Stomach smooth muscle (tissue), 2 donors: Measurements from ENCODE around the gene SEPHS1.

Experiments used
- H3K27ac ChIP-seq: one replicate; pipeline ENCODE4 v1.7.0; 2013; ENCODE audit warnings: mild to moderate bottlenecking, low read length, inconsistent platforms
- H3K27me3 ChIP-seq, 2 donors: one replicate each; pipeline ENCODE4 v1.7.0; 2013; ENCODE audit warnings: low read length in 2 of 2; ENCODE audit not compliant: insufficient read depth in 2 of 2, control insufficient read depth in 1 of 2
- H3K36me3 ChIP-seq, 2 donors: one replicate each; pipeline ENCODE4 v1.7.0; 2013; ENCODE audit warnings: low read length in 2 of 2; ENCODE audit not compliant: control insufficient read depth in 2 of 2, insufficient read depth in 2 of 2
- H3K4me1 ChIP-seq: one replicate; pipeline ENCODE4 v1.7.0; 2013; ENCODE audit warnings: low read length; ENCODE audit not compliant: control insufficient read depth, insufficient read depth
- H3K4me3 ChIP-seq, 2 donors: one replicate each; pipeline ENCODE4 v1.7.0; 2013; ENCODE audit warnings: low read length in 2 of 2
- H3K9ac ChIP-seq, 2 donors: one replicate each; pipeline ENCODE4 v1.7.0; 2013; ENCODE audit warnings: low read length in 2 of 2, mild to moderate bottlenecking in 1 of 2
- H3K9me3 ChIP-seq, 2 donors: one replicate each; pipeline ENCODE4 v1.7.0; 2013; ENCODE audit warnings: low read length in 2 of 2; ENCODE audit not compliant: control insufficient read depth in 2 of 2
- donor health status: healthy.
- donor health status: Pancreatic carcinoma.

Gene SEPHS1, protein sequence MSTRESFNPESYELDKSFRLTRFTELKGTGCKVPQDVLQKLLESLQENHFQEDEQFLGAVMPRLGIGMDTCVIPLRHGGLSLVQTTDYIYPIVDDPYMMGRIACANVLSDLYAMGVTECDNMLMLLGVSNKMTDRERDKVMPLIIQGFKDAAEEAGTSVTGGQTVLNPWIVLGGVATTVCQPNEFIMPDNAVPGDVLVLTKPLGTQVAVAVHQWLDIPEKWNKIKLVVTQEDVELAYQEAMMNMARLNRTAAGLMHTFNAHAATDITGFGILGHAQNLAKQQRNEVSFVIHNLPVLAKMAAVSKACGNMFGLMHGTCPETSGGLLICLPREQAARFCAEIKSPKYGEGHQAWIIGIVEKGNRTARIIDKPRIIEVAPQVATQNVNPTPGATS

DNA sequence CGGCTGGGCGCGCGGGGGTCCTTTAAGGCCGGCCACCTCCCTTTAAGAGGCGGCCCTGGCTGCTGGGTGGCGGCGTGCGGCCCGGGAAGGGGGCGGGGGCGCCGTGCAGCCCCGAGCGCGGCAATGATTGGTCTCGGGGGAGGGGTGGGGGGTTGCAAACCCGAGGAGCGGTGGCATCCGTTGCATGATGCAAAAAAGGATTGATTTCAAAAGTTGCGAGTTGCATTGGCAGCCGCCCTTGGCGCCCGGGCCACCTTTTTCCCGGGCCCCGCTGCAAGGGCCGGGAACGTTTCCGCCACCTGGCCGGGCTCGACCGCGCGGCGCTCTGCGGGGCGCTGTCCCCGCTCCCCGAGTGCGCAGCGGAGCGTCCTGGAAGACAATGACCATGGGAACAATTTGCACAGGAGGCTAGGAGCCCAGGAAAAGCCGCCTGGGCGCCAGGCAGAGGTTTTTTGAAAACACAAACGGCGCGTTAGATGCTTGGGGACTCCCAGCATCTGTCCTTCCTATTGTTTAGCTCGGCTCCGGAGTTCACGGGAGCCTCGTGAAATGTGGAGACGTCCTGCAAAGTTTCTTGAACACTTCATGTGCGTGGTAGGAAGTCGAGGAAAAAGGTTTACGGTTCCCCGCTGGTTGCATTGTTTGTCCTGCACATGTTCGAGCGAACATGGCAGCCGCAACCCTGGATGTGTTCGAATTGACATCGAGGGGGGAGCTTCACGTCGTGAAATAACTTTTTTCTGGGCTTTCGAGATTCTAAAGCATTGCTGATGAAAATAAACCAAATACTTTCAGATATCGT is at the start of gene SEPHS1:
Gene SEPHS1, minus strand, starts transcription at position 78 of the 802 bp plus-strand sequence. CDS start 3,343 bp downstream, outside the sequence.
- Histone ChIP-seq H3K27ac (peak within 1 kb of the TSS; percentile 90), H3K36me3 (peaks cover 0 to 3% of the 10 kb centered on the region in 2 donors), H3K9me3 (no peaks in the 10 kb centered on the region), H3K4me1 (peaks cover 24% of the 10 kb centered on the region), H3K27me3 (peaks cover 0 to 2% of the 10 kb centered on the region in 2 donors), H3K9ac (peak within 1 kb of the TSS; percentile 80 to 92), H3K4me3 (peak within 1 kb of the TSS; percentile 82 to 93)

DNA sequence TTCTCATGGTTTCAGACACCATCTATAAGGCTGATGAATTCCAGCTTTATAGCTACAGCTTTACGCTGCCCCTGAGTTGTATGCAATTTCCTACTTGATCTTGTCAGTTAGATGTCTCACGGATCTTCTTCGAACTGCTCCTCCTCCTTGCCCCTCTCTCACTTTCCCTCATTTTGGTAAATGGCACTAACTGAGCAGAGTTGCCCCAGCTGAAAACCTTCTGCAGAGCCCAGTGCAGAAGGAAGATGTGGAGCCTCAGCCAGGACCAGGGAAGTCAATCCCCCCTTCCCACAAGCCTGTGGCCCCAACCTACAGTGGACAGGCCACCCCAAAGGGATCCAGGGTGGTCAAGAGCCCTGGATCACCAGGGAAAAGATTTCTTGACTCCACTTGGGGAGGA is 49.0 kb upstream of the SEPHS1 start:
- no peak overlapping the region for H3K4me3 ChIP-seq
- H3K27me3 ChIP-seq, result peaks cover 0 to 4% of the 10 kb centered on the region in 2 donors
- no peak overlapping the region for H3K9ac ChIP-seq
- peaks cover 0 to 2% of the 10 kb centered on the region in 2 donors for H3K9me3 ChIP-seq
- no peak overlapping the region for H3K27ac ChIP-seq
- H3K36me3 ChIP-seq, result no peaks in the 10 kb centered on the region
- H3K4me1 ChIP-seq, result no peaks in the 10 kb centered on the region

DNA sequence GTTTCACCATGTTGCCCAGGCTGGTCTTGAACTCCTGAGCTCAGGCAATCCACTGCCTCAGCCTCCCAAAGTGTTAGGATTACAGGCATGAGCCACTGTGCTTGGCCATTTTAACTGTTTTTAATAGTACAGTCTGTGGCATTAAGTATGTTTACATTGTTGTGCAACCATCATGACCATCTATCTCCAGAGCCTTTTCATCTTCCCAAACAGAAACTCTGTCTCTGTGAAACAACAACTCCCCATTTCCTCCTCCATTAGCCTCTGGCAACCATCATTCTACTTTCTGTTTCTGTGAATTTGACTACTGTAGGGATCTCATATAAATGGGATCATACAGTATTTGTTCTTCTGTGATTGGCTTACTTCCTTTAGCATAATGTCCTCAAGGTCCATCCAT is 48.3 kb upstream of the SEPHS1 start:
- no peak overlapping the region for H3K9ac ChIP-seq
- no peaks in the 10 kb centered on the region for H3K4me1 ChIP-seq

DNA sequence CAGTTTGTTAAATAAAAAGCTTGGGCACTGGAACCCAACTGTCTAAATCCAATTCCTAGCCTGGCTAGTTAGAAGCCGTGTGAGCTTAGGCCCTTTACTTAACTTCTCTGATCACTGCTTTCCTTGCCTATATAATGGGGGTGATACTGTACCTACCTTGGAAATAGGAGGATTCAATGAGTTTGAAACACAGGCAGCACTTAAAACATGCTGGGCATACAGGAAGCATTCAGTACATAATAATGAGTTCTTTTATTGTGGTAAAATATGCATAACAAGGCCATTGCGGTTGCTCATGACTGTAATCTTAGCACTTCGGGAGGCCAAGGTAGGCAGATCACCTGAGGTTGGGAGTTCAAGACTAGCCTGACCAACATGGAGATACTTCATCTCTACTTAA is 47.4 kb upstream of the SEPHS1 start:
- no peak overlapping the region for H3K9ac ChIP-seq
- peaks cover 0 to 2% of the 10 kb centered on the region in 2 donors for H3K9me3 ChIP-seq
- H3K4me1 ChIP-seq, result no peaks in the 10 kb centered on the region

More for the DNA sequence above, 48.3 kb upstream of the SEPHS1 start:
- H3K36me3 ChIP-seq, result no peaks in the 10 kb centered on the region
- peaks cover 0 to 2% of the 10 kb centered on the region in 2 donors for H3K9me3 ChIP-seq
- no peak overlapping the region for H3K4me3 ChIP-seq
- H3K27ac ChIP-seq, result no peak overlapping the region
- peaks cover 0 to 4% of the 10 kb centered on the region in 2 donors for H3K27me3 ChIP-seq

DNA sequence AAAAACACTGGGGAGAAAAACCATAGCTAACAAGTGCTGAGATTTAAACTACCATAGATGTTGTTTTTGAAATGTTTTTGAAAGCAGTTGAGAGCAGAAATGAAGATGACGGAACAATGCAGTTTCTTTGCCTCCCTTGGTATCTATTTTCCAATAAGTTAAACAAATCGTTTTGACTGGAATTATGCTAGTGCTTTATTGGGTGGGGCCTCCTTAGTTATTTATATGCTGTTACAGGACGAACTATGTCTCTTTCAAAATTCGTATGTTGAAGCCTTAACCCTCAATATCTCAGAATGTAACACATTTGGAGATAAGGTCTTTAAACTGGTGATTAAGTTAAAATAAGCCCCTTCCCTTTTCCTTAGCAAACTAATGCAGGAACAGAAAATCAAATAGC is 45.5 kb upstream of the SEPHS1 start:
- Histone ChIP-seq H3K9me3 (no peaks in the 10 kb centered on the region), H3K27ac (no peak overlapping the region), H3K4me3 (no peak overlapping the region), H3K4me1 (no peaks in the 10 kb centered on the region), H3K9ac (no peak overlapping the region), H3K36me3 (no peaks in the 10 kb centered on the region), H3K27me3 (peaks cover 0 to 2% of the 10 kb centered on the region in 2 donors)

More for the DNA sequence above, 47.4 kb upstream of the SEPHS1 start:
- no peak overlapping the region for H3K27ac ChIP-seq
- H3K4me3 ChIP-seq, result no peak overlapping the region
- H3K27me3 ChIP-seq, result peaks cover 0 to 2% of the 10 kb centered on the region in 2 donors
- H3K36me3 ChIP-seq, result no peaks in the 10 kb centered on the region

DNA sequence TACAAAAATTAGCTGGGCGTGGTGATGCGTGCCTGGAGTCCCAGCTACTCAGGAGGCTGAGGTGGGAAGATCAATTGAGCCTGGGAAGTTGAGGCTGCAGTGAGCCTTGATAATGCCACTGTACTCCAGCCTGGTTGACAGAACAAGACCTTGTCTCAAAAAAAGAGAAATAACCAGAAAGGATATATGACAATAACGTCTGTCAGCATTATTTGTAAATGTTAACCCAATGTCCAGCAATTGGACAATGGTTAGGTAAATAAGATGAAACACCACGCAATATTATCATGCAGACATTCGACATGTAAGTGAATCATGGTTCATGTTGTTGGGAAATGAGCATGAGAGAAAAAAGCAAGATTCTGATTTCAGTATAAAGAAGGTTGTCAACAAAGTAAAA is 44.6 kb upstream of the SEPHS1 start:
- Histone ChIP-seq H3K27ac (no peak overlapping the region), H3K4me3 (no peak overlapping the region), H3K27me3 (peaks cover 0 to 2% of the 10 kb centered on the region in 2 donors), H3K9me3 (no peaks in the 10 kb centered on the region), H3K36me3 (no peaks in the 10 kb centered on the region), H3K4me1 (no peaks in the 10 kb centered on the region), H3K9ac (no peak overlapping the region)

DNA sequence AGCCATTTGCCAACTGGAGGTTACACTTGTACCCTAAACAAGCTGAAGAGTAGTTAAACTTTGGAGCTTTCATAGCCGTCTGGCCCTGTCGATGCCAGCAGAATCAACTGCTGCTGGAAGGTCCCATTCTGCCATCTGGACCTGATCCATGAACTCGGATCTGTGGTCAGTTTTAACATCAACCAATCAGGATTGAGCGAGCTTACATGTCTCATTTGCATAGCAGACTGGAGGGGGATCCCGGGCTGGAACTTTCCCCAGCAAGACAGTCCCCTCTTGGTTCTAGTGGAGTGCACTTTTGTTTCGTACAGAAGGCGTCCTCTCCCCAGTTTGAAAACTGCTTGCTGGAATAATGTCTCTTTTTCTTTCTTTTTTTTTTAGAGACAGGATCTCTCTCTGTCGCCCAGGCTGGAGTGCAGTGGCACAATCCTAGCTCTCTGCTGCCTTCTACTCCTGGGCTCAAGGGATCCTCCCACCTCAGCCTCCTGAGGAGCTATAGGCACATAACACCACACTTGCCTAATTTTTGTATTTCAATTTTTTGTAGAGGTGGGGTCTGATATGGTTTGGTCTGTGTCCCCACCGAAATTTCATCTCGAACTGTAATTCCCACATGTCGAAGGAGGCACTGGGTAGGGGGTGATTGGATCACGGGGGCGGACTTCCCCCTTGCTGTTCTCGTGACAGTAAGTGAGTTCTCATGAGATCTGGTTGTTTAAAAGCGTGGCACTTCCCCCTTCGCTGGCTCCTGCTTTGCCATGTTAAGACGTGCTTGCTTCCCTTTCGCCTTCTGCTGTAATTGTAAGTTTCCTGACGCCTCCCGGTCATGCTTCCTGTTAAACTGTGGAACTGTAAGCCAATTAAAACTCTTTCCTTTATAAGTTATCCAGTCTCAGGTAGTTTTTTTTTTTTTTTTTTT is 42.8 kb upstream of the SEPHS1 start:
- H3K4me3 ChIP-seq, result no peak overlapping the region
- H3K27ac ChIP-seq, result no peak overlapping the region
- no peaks in the 10 kb centered on the region for H3K9me3 ChIP-seq
- peaks cover 0 to 2% of the 10 kb centered on the region in 2 donors for H3K27me3 ChIP-seq
- H3K9ac ChIP-seq, result no peak overlapping the region
- no peaks in the 10 kb centered on the region for H3K4me1 ChIP-seq
- no peaks in the 10 kb centered on the region for H3K36me3 ChIP-seq

DNA sequence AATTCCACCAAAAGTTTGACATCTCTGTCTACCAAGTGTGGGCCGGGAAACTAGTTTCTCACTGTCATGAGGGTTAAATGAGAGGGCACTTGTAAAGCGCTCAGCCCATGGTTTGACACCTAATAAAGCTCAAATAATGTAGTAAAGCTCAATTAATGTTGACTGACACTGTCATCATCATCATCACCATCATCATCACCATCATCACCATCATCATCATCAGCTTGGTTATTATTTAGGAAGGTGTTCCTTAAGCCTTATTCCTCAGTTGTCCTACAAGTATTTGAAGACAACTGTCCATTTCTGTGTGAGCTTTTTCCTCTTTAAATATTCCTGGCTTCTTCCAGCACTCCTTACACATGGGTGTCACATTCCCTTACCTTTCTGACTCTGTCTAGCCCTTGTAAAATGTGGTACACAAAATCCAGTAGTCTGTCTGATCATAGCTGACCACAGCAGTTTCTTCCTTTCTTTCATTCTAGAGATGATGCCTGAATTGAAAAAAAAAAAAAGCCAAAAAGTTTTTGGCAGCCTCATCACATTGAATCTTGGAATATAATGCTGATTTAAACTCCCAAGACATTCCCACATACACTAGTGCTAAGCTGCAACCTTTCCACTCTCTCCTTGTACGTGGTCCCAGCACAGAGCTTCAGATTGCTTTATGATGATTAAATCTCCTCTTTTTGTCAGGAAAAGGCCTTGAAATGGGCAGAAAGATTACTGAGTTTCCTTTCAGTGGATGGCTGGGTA is 40.6 kb upstream of the SEPHS1 start:
- peaks cover 0 to 2% of the 10 kb centered on the region in 2 donors for H3K27me3 ChIP-seq
- no peaks in the 10 kb centered on the region for H3K36me3 ChIP-seq
- H3K27ac ChIP-seq, result no peak overlapping the region
- H3K9ac ChIP-seq, result no peak overlapping the region
- no peaks in the 10 kb centered on the region for H3K4me1 ChIP-seq
- H3K9me3 ChIP-seq, result no peaks in the 10 kb centered on the region
- no peak overlapping the region for H3K4me3 ChIP-seq

DNA sequence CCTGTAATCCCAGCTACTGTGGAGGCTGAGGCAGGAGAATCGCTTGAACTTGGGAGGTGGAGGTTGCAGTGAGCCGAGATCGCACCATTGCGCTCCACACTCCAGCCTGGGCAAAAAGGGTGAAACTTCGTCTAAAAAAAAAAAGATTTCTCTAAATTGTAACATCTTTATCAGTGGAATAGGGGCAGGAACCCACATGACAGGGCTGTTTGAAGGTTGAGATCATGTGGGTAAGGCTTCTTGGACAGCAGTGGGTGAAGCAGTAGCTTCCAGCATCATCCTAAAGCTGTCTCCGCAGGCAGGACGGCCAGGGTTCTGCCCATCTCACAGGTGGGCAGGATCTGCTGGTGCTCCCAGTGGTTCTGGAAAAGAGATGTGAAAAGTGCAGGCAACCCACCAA is 37.9 kb upstream of the SEPHS1 start:
- Histone ChIP-seq H3K9ac (no peak overlapping the region), H3K27me3 (peaks cover 11 to 13% of the 10 kb centered on the region in 2 donors), H3K36me3 (no peaks in the 10 kb centered on the region), H3K27ac (no peak overlapping the region), H3K4me3 (no peak overlapping the region), H3K4me1 (peaks cover 4% of the 10 kb centered on the region), H3K9me3 (no peaks in the 10 kb centered on the region)
